AG04450 (cell line): ENCODE measurements around the gene CTBP2. TPM values are rescaled to one million over a fixed set of nuclear protein-coding genes. Genes with fewer than 3 reads are reported as not detected.

Source experiments
- CTCF ChIA-PET: fragments of 300-600, 350-600 bp; formaldehyde crosslinking; extraction: SDS; loops from one replicate; lab custom pipeline; 2022; ENCODE audit warnings: antibody characterized with exemption, inconsistent platforms; lab: Charles Lee
- POLR2A ChIA-PET: fragments of 350-600 bp; formaldehyde crosslinking; extraction: SDS; loops from one replicate; lab custom pipeline; 2021; ENCODE audit warnings: antibody characterized with exemption, inconsistent platforms; lab: Yijun Ruan, JAX
- DNase-seq: peaks from one replicate; pipeline ENCODE4 v3.0.0-alpha.2; 2011; ENCODE audit warnings: low read depth, low spot score
- H3K27ac ChIP-seq: one replicate; pipeline ENCODE4 v1.5.1; 2012; ENCODE audit warnings: low read depth, low read length, control low read depth
- H3K27me3 ChIP-seq: one replicate; pipeline ENCODE4 v1.6.0; 2012; ENCODE audit warnings: low read length; ENCODE audit not compliant: control insufficient read depth, insufficient read depth
- H3K4me3 ChIP-seq: 2 replicates; pipeline ENCODE4 v1.5.1; 2011; ENCODE audit warnings: mild to moderate bottlenecking, low read depth, low read length, control low read depth
- H3K9me3 ChIP-seq: 2 replicates; pipeline ENCODE4 v1.5.1; 2012; ENCODE audit warnings: low read length; ENCODE audit not compliant: control insufficient read depth, insufficient read depth
- CTCF ChIP-seq: IDR thresholded peaks from 2 replicates; pipeline ENCODE4 v1.5.1; 2011; ENCODE audit warnings: low read depth, low read length, control low read depth, inconsistent platforms
- polyA plus RNA-seq: library from polyadenylated mRNA; depleted of rRNA; stranded (reverse); fragments of >200 nt; gene quantifications from 2 replicates; pipeline ENCODE4 v1.2.3, GENCODE V29; 2011

CTBP2 gene
- polyA plus RNA-seq, 1 experiment, result 52.5 TPM

- TF ChIP-seq CTCF, result no peak
- H3K9me3 ChIP-seq, result no peaks in the 10 kb centered on the region
- CTCF ChIA-PET, result no interaction called here
- POLR2A ChIA-PET, result no interaction called here
- H3K27me3 ChIP-seq, result no peaks in the 10 kb centered on the region
- no peak overlapping the region for H3K4me3 ChIP-seq
- no peak overlapping the region for H3K27ac ChIP-seq
- no peak for DNase-seq
Measured at GRCh38 chr10:125122566-125122965, 37.8 kb downstream of the CTBP2 start.

DNA sequence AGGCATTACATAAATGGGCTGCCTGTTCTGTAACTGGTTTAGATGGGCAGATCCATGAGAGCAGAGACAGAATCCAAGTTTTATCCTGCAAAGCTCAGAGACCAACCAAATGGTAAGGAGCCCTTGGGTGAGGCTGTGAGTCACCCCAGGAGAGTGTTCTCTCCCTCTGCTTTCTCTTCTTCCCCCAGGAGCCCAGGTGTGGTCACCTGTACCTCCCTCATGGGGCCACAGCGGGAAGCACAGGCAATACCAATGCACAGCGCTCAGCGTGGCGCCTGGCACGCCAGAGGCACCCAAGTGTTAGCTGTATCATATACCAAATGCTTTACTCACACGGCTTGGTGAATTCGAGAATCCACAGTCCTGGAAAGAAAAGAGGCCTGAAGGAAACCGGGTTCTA lies 39.4 kb downstream of the CTBP2 start:
- Histone ChIP-seq H3K27ac (no peak overlapping the region), H3K4me3 (no peak overlapping the region), H3K9me3 (no peaks in the 10 kb centered on the region; the same call in 1 of the 2 replicates), H3K27me3 (no peaks in the 10 kb centered on the region)
- ChIA-PET CTCF (interaction anchor here (1.2 kb wide), 1 partner anchor 73 kb away, joined by 5 read pairs; no protein-coding TSS in a partner anchor), POLR2A (no interaction called here)
- DNase-seq, result no peak
- TF ChIP-seq CTCF, result no peak

GRCh38 chr10:125120053-125120710 lies 40.2 kb downstream of the CTBP2 start:
- POLR2A ChIA-PET, result no interaction called here
- no peak for DNase-seq
- Histone ChIP-seq H3K4me3 (no peak overlapping the region), H3K9me3 (no peaks in the 10 kb centered on the region; the same call in 1 of the 2 replicates), H3K27me3 (no peaks in the 10 kb centered on the region), H3K27ac (no peak overlapping the region)
- no peak for TF ChIP-seq CTCF
- CTCF ChIA-PET, result interaction anchor here (0.7 to 1.2 kb wide), 2 partner anchors 72 kb away, joined by 5 read pairs; no protein-coding TSS in a partner anchor

GRCh38 chr10:125118701-125119100 lies 41.7 kb downstream of the CTBP2 start:
- H3K27me3 ChIP-seq, result no peaks in the 10 kb centered on the region
- H3K27ac ChIP-seq, result no peak overlapping the region
- POLR2A ChIA-PET, result no interaction called here
- no peak for DNase-seq
- H3K4me3 ChIP-seq, result no peak overlapping the region
- no peaks in the 10 kb centered on the region; the same call in 1 of the 2 replicates for H3K9me3 ChIP-seq
- CTCF ChIA-PET, result interaction anchor here (0.7 to 0.9 kb wide), 2 partner anchors 71 to 127 kb away, joined by 3 to 4 read pairs; no protein-coding TSS in a partner anchor
- no peak for TF ChIP-seq CTCF

- Histone ChIP-seq H3K27me3 (no peaks in the 10 kb centered on the region), H3K27ac (peak overlapping the region; percentile 11), H3K9me3 (no peaks in the 10 kb centered on the region; the same call in 1 of the 2 replicates), H3K4me3 (no peak overlapping the region)
- no peak for DNase-seq
- TF ChIP-seq CTCF, result no peak
- CTCF ChIA-PET, result interaction anchor here (0.7 to 0.9 kb wide), 2 partner anchors 71 to 126 kb away, joined by 3 to 4 read pairs; no protein-coding TSS in a partner anchor
- POLR2A ChIA-PET, result no interaction called here
Measured at GRCh38 chr10:125118011-125118611, 42.3 kb downstream of the CTBP2 start.
